K562 (cell line): ENCODE measurements around the gene TRMT112. TPM values are rescaled to one million over a fixed set of nuclear protein-coding genes. Genes with fewer than 3 reads are reported as not detected.

Experiments
- ARID3A ChIP-seq: IDR thresholded peaks from 2 replicates; pipeline ENCODE4 v1.6.1; 2012; ENCODE audit warnings: low read depth, low read length, improper control_type of control experiment, borderline replicate concordance
- ATF6 ChIP-seq: sonication (generic); formaldehyde crosslinking; IDR thresholded peaks from 2 replicates; pipeline ENCODE4 v1.4.0; 2020; ENCODE audit warnings: mild to moderate bottlenecking, missing genetic modification reagents
- CLOCK ChIP-seq: fragments of 250-450 bp; sonication (Bioruptor Pico); IDR thresholded peaks from 2 replicates; pipeline ENCODE4 v1.4.0; 2020; ENCODE audit warnings: mild to moderate bottlenecking, moderate library complexity, borderline replicate concordance
- ETS1 ChIP-seq: conservative IDR thresholded peaks from 2 replicates; pipeline ENCODE4 v1.6.1; 2011; ENCODE audit warnings: low read depth, mild to moderate bottlenecking, low read length; ENCODE audit not compliant: control insufficient read depth
- FOXA1 ChIP-seq: fragments of 450-650 bp; IDR thresholded peaks from 2 replicates; pipeline ENCODE4 v1.6.1; 2016; ENCODE audit warnings: mild to moderate bottlenecking, borderline replicate concordance
- FOXA3 ChIP-seq, 2 experiments: fragments of 450-650 bp in 1 of 2; sonication (generic) in 1 of 2; formaldehyde crosslinking; IDR thresholded peaks in 1 of 2; conservative IDR thresholded peaks in 1 of 2; 2 replicates each; pipeline versions ENCODE4 v1.4.0 to v1.8.0; 2020 to 2022; ENCODE audit warnings: mild to moderate bottlenecking in 2 of 2, missing genetic modification reagents in 1 of 2
- FUS ChIP-seq: fragments of 200-400 bp; formaldehyde crosslinking; optimal IDR thresholded peaks from 2 replicates; pipeline ENCODE3; 2017; ENCODE audit warnings: low read depth, low read length
- GABPB1 ChIP-seq: sonication (generic); formaldehyde crosslinking; IDR thresholded peaks from 2 replicates; pipeline ENCODE4 v1.8.0; 2022; ENCODE audit warnings: mild to moderate bottlenecking, missing genetic modification reagents
- HDAC6 ChIP-seq: IDR thresholded peaks from 2 replicates; pipeline ENCODE4 v1.6.1; 2012; ENCODE audit warnings: low read depth, mild to moderate bottlenecking, control low read depth, inconsistent platforms, low read length, moderate library complexity
- KAT8 ChIP-seq: fragments of 450-650 bp; IDR thresholded peaks from 2 replicates; pipeline ENCODE4 v1.6.1; 2016; ENCODE audit warnings: low read depth, mild to moderate bottlenecking
- NFIC ChIP-seq: fragments of 450-650 bp; IDR thresholded peaks from 2 replicates; pipeline ENCODE4 v1.6.1; 2017; ENCODE audit warnings: mild to moderate bottlenecking, inconsistent platforms
- SMC3 ChIP-seq: conservative IDR thresholded peaks from 2 replicates; pipeline ENCODE4 v1.6.1; 2011; ENCODE audit warnings: low read depth, low read length, improper control_type of control experiment; ENCODE audit not compliant: insufficient read depth
- XRCC4 ChIP-seq: IDR thresholded peaks from one replicate; pipeline ENCODE4 v1.6.1; 2011; ENCODE audit not compliant: insufficient read depth, insufficient read length; ENCODE audit errors: extremely low read depth
- ZNF146 ChIP-seq: IDR thresholded peaks from one replicate; pipeline ENCODE4 v1.6.1; 2018; ENCODE audit warnings: missing compliant biosample characterization; ENCODE audit not compliant: unreplicated experiment
- ZNF23 ChIP-seq: fragments of 250-450 bp; sonication (Bioruptor Pico); IDR thresholded peaks from 2 replicates; pipeline ENCODE4 v1.4.0; 2020; ENCODE audit warnings: mild to moderate bottlenecking
- ZNF436 ChIP-seq: fragments of 250-450, 450-650 bp; sonication (Bioruptor Pico); formaldehyde crosslinking; IDR thresholded peaks from 2 replicates; pipeline ENCODE4 v1.7.0; 2020; ENCODE audit warnings: mild to moderate bottlenecking
- polyA plus RNA-seq, 8 experiments: library from polyadenylated mRNA; depleted of rRNA in 4 of 8; stranded (reverse) in 5 of 8; unstranded in 3 of 8; fragments of >200 nt; fragmentation: Nextera tagmentation in 2 of 8; fragmentation: Illumina TruSeq in 1 of 8; extraction: Ambion mirVana in 2 of 8; extraction: Trizol in 1 of 8; gene quantifications; 2 replicates each; pipeline versions ENCODE4 v1.2.1 to v1.2.3, GENCODE V29; 2011 to 2014; ENCODE audit warnings: inconsistent platforms in 1 of 8, missing spikeins in 1 of 8
- total RNA-seq, 7 experiments: library from RNA; depleted of rRNA in 6 of 7; stranded (reverse); fragments of >200 nt in 6 of 7; fragmentation: Illumina TruSeq in 2 of 7; extraction: Trizol in 2 of 7; gene quantifications; 2 replicates each; pipeline versions ENCODE4 v1.2.1 to v1.2.3, GENCODE V29; 2011 to 2021; ENCODE audit warnings: low replicate concordance in 1 of 7

The TRMT112 gene
- total and polyA plus RNA-seq, 9 of the 15 experiments (the other 6 are each of a cell fraction or from before 2014, with no cell fraction given): 162 to 444 (median 300) TPM

GRCh38 chr11:64341851-64342791 lies 24.8 kb upstream of the TRMT112 start (continued):
- TF ChIP-seq ATF6 (no peak), ZNF23 (CRISPR knock-in tag) (no peak), KAT8 (no peak), XRCC4 (no peak), GABPB1 (CRISPR knock-in tag) (peak; percentile 58; the same call in 1 of the 2 replicates), ARID3A (no peak), HDAC6 (no peak), FUS (no peak), CLOCK (no peak), ETS1 (no peak), ZNF436 (CRISPR knock-in tag) (no peak), SMC3 (0 out of 2 replicates have a peak, but pooled peaks have one; percentile 13), FOXA3 (CRISPR knock-in tag; conservative IDR thresholded peaks at IDR 0.05 in 1 of 2, IDR thresholded peaks at IDR 0.05 in 1 of 2) (no peak), NFIC (peak; percentile 73), ZNF146 (CRISPR knock-in tag) (no peak), FOXA1 (no peak)
